Iris pigment epithelial cell (primary cell): ENCODE measurements around the gene PIGV.
A peak's percentile ranks its signal among the peaks of the same experiment; 100 is the strongest.
"Not testable (repeated sequence)": the region's sequence is repeated elsewhere in the genome, so short reads cannot be mapped to it uniquely, and the experiment has no call there.

ENCODE experiments used
- DNase-seq: peaks from one replicate; pipeline ENCODE4 v3.0.0-alpha.2; 2011; ENCODE audit warnings: low read depth

PIGV gene

DNA sequence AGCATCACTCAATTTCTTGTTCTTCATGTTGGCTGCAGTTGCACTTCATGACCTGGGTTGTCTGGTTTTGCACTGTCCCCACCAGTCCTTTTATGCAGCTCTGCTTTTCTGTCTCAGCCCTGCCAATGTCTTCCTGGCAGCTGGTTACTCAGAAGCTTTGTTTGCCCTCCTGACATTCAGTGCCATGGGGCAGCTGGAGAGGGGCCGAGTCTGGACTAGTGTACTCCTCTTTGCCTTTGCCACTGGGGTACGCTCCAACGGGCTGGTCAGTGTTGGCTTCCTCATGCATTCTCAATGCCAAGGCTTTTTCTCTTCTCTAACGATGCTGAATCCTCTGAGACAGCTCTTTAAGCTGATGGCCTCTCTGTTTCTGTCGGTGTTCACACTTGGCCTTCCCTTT, 6.6 kb downstream of the PIGV start:
- no peak for DNase-seq

DNA sequence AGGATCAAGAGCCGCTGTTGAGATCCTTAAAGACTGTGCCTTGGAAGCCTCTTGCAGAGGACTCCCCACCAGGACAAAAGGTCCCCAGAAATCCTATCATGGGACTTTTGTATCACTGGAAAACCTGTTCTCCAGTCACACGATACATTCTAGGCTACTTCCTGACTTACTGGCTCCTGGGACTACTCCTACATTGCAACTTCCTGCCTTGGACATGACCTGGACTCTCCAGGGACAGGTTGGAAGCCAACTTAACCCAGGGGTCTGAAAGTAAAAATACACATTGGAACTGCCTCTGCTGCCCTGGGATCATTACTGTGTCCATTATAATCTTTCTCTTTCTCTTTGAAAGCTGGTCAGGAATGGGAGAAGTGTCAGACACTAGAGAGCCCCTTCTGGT, 9.9 kb downstream of the PIGV start:
- no peak for DNase-seq

- peak; percentile 83 for DNase-seq
These were observed 11.9 kb downstream of the PIGV start for GRCh38 chr1:26799479-26800142.

- DNase-seq: not testable (repeated sequence)
These were observed 16.2 kb downstream of the PIGV start for GRCh38 chr1:26803932-26804331.

DNA sequence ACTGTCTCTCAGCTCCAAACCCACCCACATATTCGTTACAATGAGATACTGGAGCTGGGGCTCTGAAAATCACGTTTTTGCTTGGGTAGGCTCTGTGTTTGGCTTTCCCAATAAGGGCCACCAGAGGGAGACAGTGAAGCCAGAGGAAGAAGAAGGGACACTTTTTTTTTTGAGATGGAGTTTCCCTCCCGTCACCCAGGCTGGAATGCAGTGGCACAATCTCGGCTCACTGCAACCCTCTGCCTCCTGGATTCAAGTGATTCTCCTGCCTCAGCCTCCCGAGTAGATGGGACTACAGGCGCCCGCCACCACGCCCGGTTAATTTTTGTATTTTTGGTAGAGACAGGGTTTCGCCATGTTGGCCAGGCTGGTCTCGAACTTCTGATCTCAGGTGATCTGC, 22.4 kb downstream of the PIGV start:
- DNase-seq: peak; percentile 57

GRCh38 chr1:26811057-26811456, 23.3 kb downstream of the PIGV start:
- DNase-seq: no peak

GRCh38 chr1:26811708-26812107, 24.0 kb downstream of the PIGV start:
- no peak for DNase-seq

DNA sequence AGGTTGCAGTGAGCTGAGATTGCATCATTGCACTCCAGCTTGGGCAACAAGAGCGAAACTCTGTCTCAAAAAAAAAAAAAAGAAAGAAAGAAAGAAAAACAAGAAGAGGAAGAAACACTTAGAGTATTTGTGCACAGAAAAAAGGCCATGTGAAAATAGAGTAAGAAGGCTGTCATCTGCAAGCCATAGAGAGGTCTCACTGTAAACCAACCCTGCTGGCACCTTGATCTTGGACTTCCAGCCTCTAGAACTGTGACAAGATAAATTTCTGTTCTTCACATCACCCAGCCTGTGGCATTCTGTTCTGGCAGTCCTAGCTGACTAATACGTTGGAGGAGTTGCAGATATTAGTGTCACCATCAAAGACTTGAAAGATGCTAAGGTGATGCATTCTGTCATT, 26.6 kb downstream of the PIGV start:
- DNase-seq: no peak

- no peak for DNase-seq
These were observed 27.1 kb downstream of the PIGV start for GRCh38 chr1:26814893-26815292.

DNA sequence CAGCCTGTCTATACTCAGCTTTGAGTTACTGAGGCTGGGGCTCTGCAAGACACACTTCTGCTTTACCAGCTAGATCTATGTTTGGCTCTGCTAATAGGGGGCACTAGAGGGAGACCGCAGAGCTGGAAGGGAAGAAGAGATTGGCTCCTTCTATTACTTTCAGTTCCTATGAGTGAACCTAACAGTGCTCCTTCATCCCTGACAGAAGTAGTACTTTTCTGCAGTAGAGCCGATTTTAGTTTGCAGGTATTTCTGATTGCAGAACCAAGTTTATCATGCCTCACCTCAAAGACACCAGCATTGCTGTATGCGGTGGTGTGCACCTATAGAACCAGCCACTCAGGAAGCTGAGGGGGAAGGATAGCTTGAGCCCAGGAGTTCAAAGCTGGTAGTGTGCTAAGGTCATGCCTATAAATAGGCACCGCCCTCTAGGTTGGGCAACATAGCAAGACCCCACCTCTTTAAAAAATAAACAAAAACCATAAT, 33.1 kb downstream of the PIGV start:
- DNase-seq: no peak

GRCh38 chr1:26822737-26823395, 35.1 kb downstream of the PIGV start:
- no peak for DNase-seq

DNA sequence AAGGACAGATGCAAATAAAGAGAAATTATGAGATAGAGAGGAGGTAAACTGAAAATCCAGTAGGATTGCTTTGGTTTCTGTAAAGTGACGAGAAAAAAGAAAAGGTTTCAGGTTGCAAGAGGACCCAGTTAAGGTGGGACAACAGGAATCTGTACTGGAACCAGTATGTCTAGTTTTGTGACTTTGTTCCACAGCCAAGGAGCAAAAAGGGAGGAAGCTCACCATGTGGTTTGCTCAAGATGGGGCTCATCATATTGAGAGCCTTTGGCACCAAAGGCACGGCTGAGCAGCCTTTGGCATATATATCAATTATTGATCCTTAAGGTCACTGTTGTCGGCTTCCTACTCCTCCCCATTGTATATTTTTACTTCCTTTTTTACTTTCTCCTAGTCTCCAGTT, 37.0 kb downstream of the PIGV start:
- no peak for DNase-seq

- peak; percentile 38 for DNase-seq
These were observed 38.7 kb downstream of the PIGV start, which contains the start of gene ZDHHC18 for GRCh38 chr1:26826261-26827105. Gene ZDHHC18, plus strand, starts transcription at chr1:26826688. Its CDS starts 117 bp downstream, at chr1:26826805.

DNA sequence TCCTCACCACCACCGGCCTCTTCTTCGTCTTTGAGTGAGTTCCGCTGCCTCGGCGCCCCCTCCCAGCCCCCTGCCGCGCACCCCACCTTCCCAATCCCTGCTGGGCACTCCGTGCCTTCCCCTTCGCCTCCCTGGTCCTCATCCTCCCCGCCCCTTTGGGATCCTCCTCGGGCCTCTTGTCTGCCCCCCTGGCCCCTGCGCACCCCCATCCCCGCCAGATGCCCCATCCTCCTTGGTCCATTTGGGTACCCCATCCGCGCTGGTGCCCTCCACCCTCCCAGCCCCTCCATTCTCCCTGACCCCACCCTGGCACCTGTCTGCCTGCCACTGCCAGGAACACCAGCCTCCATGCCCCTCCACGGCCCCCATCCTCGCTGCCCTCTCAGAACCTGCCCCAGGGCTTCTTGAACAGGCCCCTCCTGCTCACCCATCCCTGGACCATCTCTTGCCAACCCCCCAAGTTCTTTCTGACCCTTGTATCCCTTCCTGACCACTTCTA, 39.4 kb downstream of the PIGV start:
- DNase-seq: no peak

DNA sequence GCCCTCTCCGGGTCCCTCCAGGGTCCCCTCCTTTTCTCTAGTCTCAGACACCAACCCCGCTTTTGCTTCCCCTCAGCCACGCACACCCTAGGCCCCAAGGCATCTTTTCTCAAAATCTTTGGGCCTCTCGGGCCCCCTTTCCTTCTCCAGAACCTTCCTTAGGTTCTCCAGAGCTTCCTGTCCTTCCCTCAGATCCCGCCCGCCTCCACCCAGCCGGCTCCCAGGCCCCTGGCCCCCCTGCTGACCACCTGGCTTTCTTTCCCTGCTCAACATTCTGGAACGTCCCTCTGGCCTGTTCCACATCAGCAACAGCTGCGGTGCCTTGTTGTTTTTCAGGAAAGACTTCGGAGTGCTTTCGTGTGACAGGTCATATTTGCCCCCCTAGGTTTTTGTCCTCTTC, 39.9 kb downstream of the PIGV start:
- DNase-seq: no peak

- no peak for DNase-seq
These were observed 40.8 kb downstream of the PIGV start for GRCh38 chr1:26828411-26828991.

DNA sequence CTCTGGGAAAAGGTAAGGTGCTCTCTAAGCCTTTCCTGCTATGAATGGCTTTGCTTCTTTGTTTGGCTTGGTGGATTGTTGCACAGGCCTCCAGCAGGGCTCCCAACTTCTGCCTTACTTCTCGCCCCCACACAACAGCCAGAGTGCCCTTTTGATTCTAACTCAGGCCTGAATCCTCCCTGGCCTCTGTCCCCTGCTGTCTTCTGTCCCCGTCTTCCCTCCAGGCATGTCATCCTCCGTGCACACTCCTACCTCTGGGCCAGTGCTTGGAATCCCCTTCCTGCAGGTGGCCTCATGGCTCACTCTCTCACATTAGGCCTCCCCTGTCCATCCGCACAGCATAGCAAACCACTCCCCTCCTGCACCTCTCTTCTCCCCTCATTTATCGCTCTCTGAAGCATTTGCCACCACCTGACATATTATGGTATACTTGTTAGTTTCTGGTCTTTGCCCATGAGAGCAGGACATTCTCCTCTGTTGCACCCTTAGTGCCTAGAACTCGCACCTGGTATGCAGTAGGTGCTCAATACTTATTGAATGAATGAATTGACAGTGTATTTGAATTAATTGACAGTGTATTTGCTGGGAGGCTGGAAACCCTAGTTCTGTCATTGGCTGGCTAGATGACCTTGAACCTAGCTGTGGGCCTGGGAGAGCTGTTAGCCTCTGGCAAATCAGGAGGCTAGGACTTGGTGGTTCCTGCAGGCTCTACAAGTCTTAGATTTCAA, 41.6 kb downstream of the PIGV start:
- DNase-seq: no peak

- DNase-seq: no peak
These were observed 43.3 kb downstream of the PIGV start for GRCh38 chr1:26831059-26831458.

DNA sequence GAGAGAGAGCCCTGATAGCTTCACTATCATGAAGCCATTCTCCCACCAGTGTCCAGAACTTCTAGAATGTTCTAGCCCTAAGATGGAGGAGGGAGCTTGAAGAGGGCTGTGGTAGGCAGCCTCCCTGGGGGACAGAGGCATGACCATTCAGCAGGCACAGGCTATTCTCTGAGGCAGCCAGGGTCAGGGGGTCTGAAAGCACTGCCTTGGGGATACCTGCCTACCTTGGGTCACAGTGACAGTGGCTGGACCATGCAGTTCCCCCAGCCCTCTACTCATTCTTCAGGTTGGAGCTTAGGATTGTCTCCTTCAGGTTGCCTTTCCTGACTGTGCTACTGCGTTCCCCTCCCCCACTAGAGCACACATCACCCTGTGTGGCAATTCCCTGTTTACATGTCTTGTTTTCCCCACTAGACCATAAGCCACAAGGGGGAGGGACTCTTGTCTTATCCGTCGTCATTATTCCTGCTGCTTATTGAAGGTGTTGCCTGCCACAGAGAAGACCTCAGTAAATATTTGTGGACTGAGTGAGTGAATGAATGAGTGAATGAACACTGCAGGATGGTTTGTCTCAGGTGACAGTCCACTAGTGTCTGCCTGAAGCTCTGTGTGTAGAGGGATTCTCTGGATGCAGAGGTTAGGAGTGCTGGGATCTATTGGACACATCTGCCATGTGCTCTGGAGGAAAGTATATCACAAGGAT, 43.9 kb downstream of the PIGV start:
- DNase-seq: peak; percentile 44

- no peak for DNase-seq
These were observed 44.7 kb downstream of the PIGV start for GRCh38 chr1:26832249-26832960.
